HepG2 (cell line): ENCODE measurements around the gene TNFRSF13B.

ENCODE experiments used
- CTCF ChIP-seq: sonication (generic); formaldehyde crosslinking; IDR thresholded peaks from 2 replicates; pipeline ENCODE4 v1.5.0; 2020; ENCODE audit warnings: mild to moderate bottlenecking, missing genetic modification reagents, moderate library complexity
- KLF16 ChIP-seq, 2 experiments: sonication (generic) in 1 of 2; formaldehyde crosslinking in 1 of 2; IDR thresholded peaks; 2 replicates each; pipeline versions ENCODE4 v1.6.1 to v1.8.0; 2016 to 2023; ENCODE audit warnings: missing genetic modification reagents in 2 of 2, missing compliant biosample characterization in 1 of 2
- MEIS1 ChIP-seq: sonication (generic); formaldehyde crosslinking; IDR thresholded peaks from 2 replicates; pipeline ENCODE4 v1.9.0; 2021; ENCODE audit warnings: mild to moderate bottlenecking, missing genetic modification reagents, moderate library complexity, borderline replicate concordance
- PATZ1 ChIP-seq: sonication (generic); formaldehyde crosslinking; IDR thresholded peaks from 2 replicates; pipeline ENCODE4 v1.4.0; 2020; ENCODE audit warnings: missing genetic modification reagents
- POLR2A ChIP-seq, 2 experiments: IDR thresholded peaks; 2 replicates each; pipeline ENCODE4 v1.6.1; 2011; ENCODE audit warnings: low read depth in 2 of 2, low read length in 2 of 2, mild to moderate bottlenecking in 1 of 2, moderate library complexity in 1 of 2; ENCODE audit not compliant: insufficient read depth in 1 of 2
- ZBTB8A ChIP-seq: sonication (generic); formaldehyde crosslinking; IDR thresholded peaks from 2 replicates; pipeline ENCODE4 v1.4.0; 2020; ENCODE audit warnings: mild to moderate bottlenecking, low read depth, missing genetic modification reagents, borderline replicate concordance
- ZFP90 ChIP-seq: sonication (generic); formaldehyde crosslinking; IDR thresholded peaks from 2 replicates; pipeline ENCODE4 v1.8.0; 2022; ENCODE audit warnings: missing genetic modification reagents, mild to moderate bottlenecking, inconsistent platforms, borderline replicate concordance
- ZNF496 ChIP-seq: sonication (generic); formaldehyde crosslinking; IDR thresholded peaks from 2 replicates; pipeline ENCODE4 v1.8.1; 2023; ENCODE audit warnings: mild to moderate bottlenecking, moderate library complexity, missing genetic modification reagents; ENCODE audit not compliant: insufficient replicate concordance
- ZNF737 ChIP-seq: sonication (generic); formaldehyde crosslinking; IDR thresholded peaks from 2 replicates; pipeline ENCODE4 v1.5.0; 2020; ENCODE audit warnings: missing genetic modification reagents, mild to moderate bottlenecking, borderline replicate concordance

- TF ChIP-seq KLF16 (CRISPR knock-in tag; IDR thresholded peaks at IDR 0.05) (no peak), ZFP90 (CRISPR knock-in tag) (no peak), MEIS1 (CRISPR knock-in tag) (no peak), ZBTB8A (CRISPR knock-in tag) (no peak), ZNF496 (CRISPR knock-in tag) (no peak), ZNF737 (CRISPR knock-in tag) (no peak), POLR2A (IDR thresholded peaks at IDR 0.05; ENCODE audit: insufficient read depth in 1 of 2, low read depth in 2 of 2, low read length in 2 of 2) (no peak), PATZ1 (CRISPR knock-in tag) (no peak), CTCF (CRISPR knock-in tag) (no peak)
These were observed 3.3 kb upstream of the TNFRSF13B start for GRCh38 chr17:16975277-16975651.
